Activated naive CD8-positive, alpha-beta T cell treated with anti-CD3 and anti-CD28 coated beads, Interleukin-2, amount 50 U/mL, for 24 hours (primary cell): ENCODE results near the gene FRMPD4.

ENCODE experiments used
- ATAC-seq: fragments of 150-1000 bp; cut with Tn5 transposase; one replicate; pipeline ENCODE4 v1.10.0; 2021
- DNase-seq: peaks from one replicate; pipeline ENCODE4 v3.0.0; 2021
- H3K27ac Mint-ChIP-seq: one replicate; pipeline ENCODE4 v1.8.0; 2021; ENCODE audit warnings: mild to moderate bottlenecking, mixed read lengths
- H3K27me3 Mint-ChIP-seq: one replicate; pipeline ENCODE4 v1.8.0; 2021; ENCODE audit warnings: mixed read lengths
- H3K36me3 Mint-ChIP-seq: one replicate; pipeline ENCODE4 v1.8.0; 2021; ENCODE audit warnings: low read depth, mixed read lengths
- H3K4me1 Mint-ChIP-seq: one replicate; pipeline ENCODE4 v1.8.0; 2021; ENCODE audit warnings: mixed read lengths
- H3K4me3 Mint-ChIP-seq: one replicate; pipeline ENCODE4 v1.8.0; 2021; ENCODE audit warnings: mild to moderate bottlenecking, moderate library complexity, mixed read lengths
- H3K9me3 Mint-ChIP-seq: one replicate; pipeline ENCODE4 v1.8.0; 2021; ENCODE audit warnings: mixed read lengths

Gene FRMPD4

GRCh38 chrX:12339921-12340320 is 201.6 kb downstream of the FRMPD4 start:
- DNase-seq (no peak), ATAC-seq (no peak)
- Mint-ChIP-seq H3K27ac (no peak overlapping the region), H3K36me3 (no peaks in the 10 kb centered on the region), H3K27me3 (no peaks in the 10 kb centered on the region), H3K4me1 (no peaks in the 10 kb centered on the region), H3K9me3 (no peaks in the 10 kb centered on the region), H3K4me3 (no peak overlapping the region)

DNA sequence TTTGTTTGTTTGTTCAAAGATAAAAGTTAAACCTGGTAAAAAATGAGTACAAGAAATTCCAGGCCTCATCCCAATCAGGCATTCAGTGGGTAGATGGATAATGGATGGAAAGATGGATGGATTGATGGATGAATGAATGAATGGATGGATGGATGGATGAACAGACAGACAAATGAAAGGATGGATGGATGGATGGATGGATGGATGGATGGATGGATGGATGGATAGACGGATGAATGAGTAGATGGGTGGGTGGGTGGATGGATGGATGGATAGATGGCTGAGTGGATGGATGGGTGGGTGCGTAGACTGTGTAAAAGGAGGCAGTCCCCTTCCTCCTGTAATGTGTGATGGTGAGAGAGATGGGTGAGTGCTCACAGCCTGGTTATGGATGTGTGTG is 206.7 kb downstream of the FRMPD4 start:
- H3K4me3 Mint-ChIP-seq: no peak overlapping the region
- no peaks in the 10 kb centered on the region for H3K9me3 Mint-ChIP-seq

DNA sequence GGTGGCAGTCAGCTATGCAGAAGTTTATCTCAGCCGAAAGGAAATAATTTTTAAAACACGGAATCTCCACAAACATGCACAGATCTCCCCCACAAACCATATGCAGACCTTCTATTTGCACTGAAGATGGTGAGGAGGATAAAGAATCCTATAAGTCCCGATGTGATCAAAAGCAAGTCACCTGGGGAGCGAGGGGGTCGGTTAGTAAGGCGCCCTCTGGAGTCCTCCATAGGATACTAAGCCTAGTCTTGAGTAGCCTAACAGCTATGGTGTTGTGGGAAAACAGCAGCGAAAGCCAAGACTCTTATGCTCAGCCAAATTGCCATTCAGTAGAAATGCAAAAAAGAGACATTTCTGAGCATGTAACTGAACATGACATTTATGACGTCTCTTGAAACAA is 210.9 kb downstream of the FRMPD4 start:
- Mint-ChIP-seq H3K4me3 (no peak overlapping the region), H3K4me1 (no peaks in the 10 kb centered on the region), H3K36me3 (no peaks in the 10 kb centered on the region), H3K27ac (no peak overlapping the region), H3K27me3 (no peaks in the 10 kb centered on the region), H3K9me3 (no peaks in the 10 kb centered on the region)
- ATAC-seq (no peak), DNase-seq (no peak)

More for the DNA sequence above, 206.7 kb downstream of the FRMPD4 start:
- H3K36me3 Mint-ChIP-seq: no peaks in the 10 kb centered on the region
- H3K27me3 Mint-ChIP-seq: no peaks in the 10 kb centered on the region
- DNase-seq (no peak), ATAC-seq (no peak)
- no peaks in the 10 kb centered on the region for H3K4me1 Mint-ChIP-seq
- H3K27ac Mint-ChIP-seq: no peak overlapping the region

GRCh38 chrX:12352922-12353321 is 214.6 kb downstream of the FRMPD4 start:
- Mint-ChIP-seq H3K27me3 (no peaks in the 10 kb centered on the region), H3K4me3 (no peak overlapping the region), H3K27ac (no peak overlapping the region), H3K36me3 (no peaks in the 10 kb centered on the region), H3K9me3 (no peaks in the 10 kb centered on the region), H3K4me1 (no peaks in the 10 kb centered on the region)
- ATAC-seq: no peak
- DNase-seq: no peak

DNA sequence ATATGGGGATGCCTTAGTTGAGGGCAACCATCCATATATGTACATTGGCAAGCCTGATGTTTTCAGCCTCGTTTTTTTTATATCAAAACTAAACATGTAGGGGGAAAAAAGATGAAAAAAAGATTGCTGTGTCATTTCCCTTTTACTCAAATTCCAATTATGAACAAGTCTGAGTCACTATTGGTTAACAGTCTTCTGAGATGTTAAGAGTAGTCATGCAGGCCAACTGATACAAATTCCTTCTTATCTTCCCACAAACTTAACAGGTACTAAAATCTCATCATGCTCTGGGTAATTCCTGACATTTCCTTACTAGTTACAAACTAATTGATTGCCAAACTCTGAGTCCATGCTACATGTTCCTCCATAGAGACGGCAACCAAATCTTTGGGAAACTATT is 222.1 kb downstream of the FRMPD4 start:
- ATAC-seq: no peak
- Mint-ChIP-seq H3K4me3 (no peak overlapping the region), H3K27ac (no peak overlapping the region), H3K36me3 (no peaks in the 10 kb centered on the region), H3K4me1 (no peaks in the 10 kb centered on the region), H3K27me3 (peaks cover 2% of the 10 kb centered on the region), H3K9me3 (no peaks in the 10 kb centered on the region)
- DNase-seq: no peak

DNA sequence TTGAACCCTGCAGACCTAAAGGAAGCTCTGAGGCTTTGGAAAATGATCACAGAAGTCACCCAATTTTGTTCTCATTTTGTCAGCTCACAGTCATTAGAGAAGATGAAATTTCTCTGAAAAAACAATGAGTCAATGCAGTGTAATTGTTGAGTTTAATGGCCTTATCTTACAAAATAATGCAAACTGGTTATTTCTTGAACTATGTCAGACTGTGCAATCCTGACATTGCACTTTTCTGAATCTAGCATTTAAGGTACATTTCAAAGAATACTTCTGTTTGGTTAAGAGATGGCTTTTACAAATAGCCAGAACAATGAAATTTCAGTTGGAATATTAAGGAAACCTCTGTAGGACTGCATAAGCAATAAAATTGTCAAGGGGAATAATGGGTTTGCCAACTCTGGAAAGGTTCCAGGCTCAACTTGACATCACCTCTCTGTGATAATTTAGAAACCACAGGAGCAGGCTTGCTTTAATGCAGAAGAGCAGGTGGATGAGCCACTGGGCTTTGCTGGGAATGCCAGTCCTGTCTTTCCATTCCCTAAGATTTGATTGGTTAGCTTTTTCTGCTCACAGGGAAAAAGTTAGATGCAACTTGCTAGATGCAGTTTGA is 222.8 kb downstream of the FRMPD4 start:
- DNase-seq (no peak), ATAC-seq (no peak)
- no peaks in the 10 kb centered on the region for H3K36me3 Mint-ChIP-seq
- H3K27ac Mint-ChIP-seq: no peak overlapping the region
- H3K4me1 Mint-ChIP-seq: no peaks in the 10 kb centered on the region
- H3K27me3 Mint-ChIP-seq: peaks cover 2% of the 10 kb centered on the region
- no peak overlapping the region for H3K4me3 Mint-ChIP-seq
- no peaks in the 10 kb centered on the region for H3K9me3 Mint-ChIP-seq

GRCh38 chrX:12363216-12363615 is 224.9 kb downstream of the FRMPD4 start:
- no peak overlapping the region for H3K27ac Mint-ChIP-seq
- no peaks in the 10 kb centered on the region for H3K9me3 Mint-ChIP-seq
- H3K4me1 Mint-ChIP-seq: no peaks in the 10 kb centered on the region
- DNase-seq (no peak), ATAC-seq (no peak)
- no peaks in the 10 kb centered on the region for H3K36me3 Mint-ChIP-seq
- no peak overlapping the region for H3K4me3 Mint-ChIP-seq
- H3K27me3 Mint-ChIP-seq: peaks cover 2% of the 10 kb centered on the region

DNA sequence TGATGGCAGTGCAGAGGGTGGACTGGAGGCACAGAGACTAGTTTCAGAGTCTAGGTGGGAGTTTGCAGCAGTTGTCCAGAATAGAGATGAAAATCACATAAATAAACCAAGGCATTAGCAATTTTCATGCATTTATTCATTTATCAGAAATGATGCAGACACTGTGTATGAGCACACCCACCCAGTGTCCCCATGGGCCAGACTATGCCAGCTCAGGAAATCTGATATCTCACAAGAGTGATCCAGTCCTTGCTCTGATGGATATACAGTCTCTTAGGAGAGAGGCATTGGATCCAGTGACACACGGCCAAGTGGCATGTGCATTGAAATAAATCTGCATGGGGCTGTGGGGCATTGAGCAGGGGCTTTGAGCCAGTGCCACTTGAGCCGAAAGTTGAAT is 228.2 kb downstream of the FRMPD4 start:
- ATAC-seq: no peak
- DNase-seq: no peak
- H3K27me3 Mint-ChIP-seq: peaks cover 2% of the 10 kb centered on the region
- no peak overlapping the region for H3K4me3 Mint-ChIP-seq
- no peak overlapping the region for H3K27ac Mint-ChIP-seq
- H3K4me1 Mint-ChIP-seq: no peaks in the 10 kb centered on the region
- H3K36me3 Mint-ChIP-seq: no peaks in the 10 kb centered on the region
- no peaks in the 10 kb centered on the region for H3K9me3 Mint-ChIP-seq

- no peak for DNase-seq
- Mint-ChIP-seq H3K9me3 (no peaks in the 10 kb centered on the region), H3K36me3 (no peaks in the 10 kb centered on the region), H3K4me1 (no peaks in the 10 kb centered on the region), H3K4me3 (no peak overlapping the region), H3K27ac (no peak overlapping the region), H3K27me3 (peaks cover 2% of the 10 kb centered on the region)
- ATAC-seq: no peak
Observed at GRCh38 chrX:12367254-12367653, 229.0 kb downstream of the FRMPD4 start.

- no peak overlapping the region for H3K27ac Mint-ChIP-seq
- H3K27me3 Mint-ChIP-seq: no peaks in the 10 kb centered on the region
- H3K4me3 Mint-ChIP-seq: no peak overlapping the region
- no peaks in the 10 kb centered on the region for H3K36me3 Mint-ChIP-seq
- H3K4me1 Mint-ChIP-seq: no peaks in the 10 kb centered on the region
- H3K9me3 Mint-ChIP-seq: no peaks in the 10 kb centered on the region
- DNase-seq (no peak), ATAC-seq (no peak)
Observed at GRCh38 chrX:12370497-12370986, 232.3 kb downstream of the FRMPD4 start.

DNA sequence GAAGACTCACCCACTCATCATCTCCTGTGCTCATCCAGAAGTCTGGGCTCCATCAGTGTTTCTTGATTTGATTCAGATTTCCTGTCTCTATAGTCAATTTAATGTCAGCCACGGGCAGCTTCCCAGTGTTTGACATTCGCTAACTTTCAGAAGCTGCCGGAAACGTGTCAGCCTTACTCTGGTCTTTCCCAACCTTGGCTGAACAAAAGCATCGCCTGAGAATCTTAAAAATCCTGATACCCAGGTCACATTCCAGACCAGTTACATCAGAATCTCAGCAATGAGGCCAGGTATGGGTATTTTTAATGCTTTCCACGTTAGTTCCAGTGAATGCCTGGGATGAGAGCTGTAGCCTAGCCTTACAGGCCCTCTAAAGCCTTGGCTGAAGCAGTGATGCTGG is 233.8 kb downstream of the FRMPD4 start:
- DNase-seq (no peak), ATAC-seq (no peak)
- no peak overlapping the region for H3K4me3 Mint-ChIP-seq
- no peaks in the 10 kb centered on the region for H3K4me1 Mint-ChIP-seq
- H3K36me3 Mint-ChIP-seq: no peaks in the 10 kb centered on the region
- H3K27ac Mint-ChIP-seq: no peak overlapping the region
- no peaks in the 10 kb centered on the region for H3K9me3 Mint-ChIP-seq
- no peaks in the 10 kb centered on the region for H3K27me3 Mint-ChIP-seq

DNA sequence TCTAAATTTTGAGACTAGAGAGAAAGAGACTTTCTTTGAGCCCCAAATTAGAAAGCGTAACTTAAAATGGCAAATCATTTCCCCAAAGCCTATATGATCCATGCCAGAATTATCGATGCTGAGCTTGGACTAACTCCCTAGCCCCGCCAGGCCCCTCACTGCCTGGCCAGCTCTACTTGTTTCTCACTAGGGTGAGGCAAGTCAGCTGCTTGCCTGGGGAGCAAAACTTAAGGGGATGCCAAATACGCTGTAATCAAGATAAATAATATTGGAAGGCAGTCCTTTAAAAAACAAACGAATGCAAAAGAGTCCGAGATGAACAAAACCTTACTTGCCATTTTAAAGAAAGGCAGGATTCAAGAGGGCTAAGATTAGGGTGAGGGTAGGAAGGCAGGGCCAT is 236.0 kb downstream of the FRMPD4 start:
- ATAC-seq: no peak
- Mint-ChIP-seq H3K36me3 (no peaks in the 10 kb centered on the region), H3K27ac (no peak overlapping the region), H3K4me3 (no peak overlapping the region), H3K9me3 (no peaks in the 10 kb centered on the region), H3K4me1 (no peaks in the 10 kb centered on the region), H3K27me3 (no peaks in the 10 kb centered on the region)
- no peak for DNase-seq

DNA sequence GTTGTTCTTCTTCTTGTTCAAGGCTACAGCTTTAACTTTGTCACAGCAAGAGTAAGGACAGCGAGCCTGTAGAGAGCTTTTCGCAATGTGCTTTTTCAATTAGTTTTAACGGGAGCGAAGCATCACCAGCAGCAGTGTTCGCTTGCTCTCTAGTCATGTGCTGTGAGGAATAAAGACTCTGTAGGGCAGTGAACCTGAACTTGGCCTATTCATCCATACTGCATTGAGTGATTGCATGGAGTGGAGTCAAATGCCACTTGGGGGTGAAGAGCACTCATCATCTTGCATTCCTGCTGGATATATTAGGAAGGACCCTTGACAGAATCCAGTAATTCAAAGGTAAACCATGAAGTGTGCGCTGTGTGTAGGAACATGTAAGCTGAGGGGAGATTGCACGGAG is 240.0 kb downstream of the FRMPD4 start:
- H3K4me1 Mint-ChIP-seq: no peaks in the 10 kb centered on the region
- H3K36me3 Mint-ChIP-seq: no peaks in the 10 kb centered on the region
- no peaks in the 10 kb centered on the region for H3K9me3 Mint-ChIP-seq
- H3K27ac Mint-ChIP-seq: no peak overlapping the region
- DNase-seq: no peak
- no peaks in the 10 kb centered on the region for H3K27me3 Mint-ChIP-seq
- H3K4me3 Mint-ChIP-seq: no peak overlapping the region
- no peak for ATAC-seq

GRCh38 chrX:12378706-12379105 is 240.4 kb downstream of the FRMPD4 start:
- no peak for ATAC-seq
- Mint-ChIP-seq H3K4me3 (no peak overlapping the region), H3K4me1 (no peaks in the 10 kb centered on the region), H3K27ac (no peak overlapping the region), H3K27me3 (no peaks in the 10 kb centered on the region), H3K9me3 (no peaks in the 10 kb centered on the region), H3K36me3 (no peaks in the 10 kb centered on the region)
- no peak for DNase-seq

DNA sequence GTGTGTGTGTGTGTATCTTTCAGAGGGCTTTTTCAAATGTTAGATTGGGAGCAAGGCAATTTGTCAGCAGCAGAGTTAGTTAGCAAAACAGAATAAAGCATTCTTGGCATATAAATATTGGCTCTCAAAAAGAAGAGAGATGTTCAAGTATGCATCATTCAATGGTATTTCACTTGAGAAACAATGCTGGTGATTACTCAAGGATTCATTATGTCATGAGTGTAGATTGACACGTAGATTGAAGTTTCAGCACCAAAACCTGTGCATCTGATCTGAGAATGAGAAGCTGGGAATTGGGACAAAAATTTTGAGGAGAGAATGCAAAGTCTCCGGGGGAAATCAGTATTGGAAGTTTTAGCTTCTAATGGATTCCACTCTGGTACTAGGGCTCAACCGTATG is 241.4 kb downstream of the FRMPD4 start:
- Mint-ChIP-seq H3K4me1 (no peaks in the 10 kb centered on the region), H3K27me3 (no peaks in the 10 kb centered on the region), H3K36me3 (no peaks in the 10 kb centered on the region), H3K9me3 (no peaks in the 10 kb centered on the region), H3K4me3 (no peak overlapping the region), H3K27ac (no peak overlapping the region)
- DNase-seq (no peak), ATAC-seq (no peak)

GRCh38 chrX:12383196-12383595 is 244.9 kb downstream of the FRMPD4 start:
- H3K27ac Mint-ChIP-seq: no peak overlapping the region
- H3K4me1 Mint-ChIP-seq: no peaks in the 10 kb centered on the region
- DNase-seq: no peak
- no peak overlapping the region for H3K4me3 Mint-ChIP-seq
- no peaks in the 10 kb centered on the region for H3K36me3 Mint-ChIP-seq
- no peaks in the 10 kb centered on the region for H3K9me3 Mint-ChIP-seq
- no peak for ATAC-seq
- no peaks in the 10 kb centered on the region for H3K27me3 Mint-ChIP-seq
